Breast epithelium (tissue), 4 donors: ENCODE measurements around the gene TMEM178B. TPM values are rescaled to one million over a fixed set of nuclear protein-coding genes. Genes with fewer than 3 reads are reported as not detected.

Experiments
- DNase-seq, 2 donors: peaks; one replicate each; pipeline ENCODE4 v3.0.0-alpha.2; 2019; ENCODE audit warnings: low spot score in 2 of 2
- H3K27ac ChIP-seq, 2 donors: fragments of 200-600 bp; sonication (generic) in 1 of 2; one replicate each; pipeline ENCODE4 v1.5.1; 2016 to 2019; ENCODE audit warnings: mild to moderate bottlenecking in 1 of 2
- H3K27me3 ChIP-seq, 2 donors: fragments of 200-600 bp; sonication (generic) in 1 of 2; one replicate each; pipeline versions ENCODE4 v1.5.1 to v1.6.0; 2017 to 2019; ENCODE audit warnings: control low read depth in 1 of 2, mild to moderate bottlenecking in 1 of 2
- H3K36me3 ChIP-seq: fragments of 200-600 bp; one replicate; pipeline ENCODE4 v1.5.1; 2019
- H3K4me1 ChIP-seq, 2 donors: fragments of 200-600 bp; sonication (generic); one replicate each; pipeline ENCODE4 v1.5.1; 2016 to 2019; ENCODE audit warnings: control low read depth in 1 of 2
- H3K4me3 ChIP-seq, 3 donors: fragments of 200-600 bp; sonication (generic); 1 replicate in 2 of 3; 2 replicates in 1 of 3; pipeline ENCODE4 v1.5.1; 2016 to 2019; ENCODE audit warnings: mild to moderate bottlenecking in 3 of 3, moderate library complexity in 2 of 3
- H3K9me3 ChIP-seq, 2 donors: fragments of 200-600 bp; sonication (generic) in 1 of 2; one replicate each; pipeline ENCODE4 v1.5.1; 2016 to 2019; ENCODE audit warnings: control low read depth in 1 of 2
- POLR2A ChIP-seq: fragments of 450-650 bp; IDR thresholded peaks from one replicate; pipeline ENCODE4 v1.6.1; 2016; ENCODE audit warnings: antibody characterized with exemption, mild to moderate bottlenecking, moderate library complexity
- POLR2AphosphoS5 ChIP-seq, 3 donors: sonication (generic); formaldehyde crosslinking; IDR thresholded peaks; one replicate each; pipeline ENCODE4 v1.6.1; 2017; ENCODE audit warnings: antibody characterized with exemption in 3 of 3
- intact Hi-C: fragments of 100-400 bp; cut with DNase I; formaldehyde crosslinking; loops from one replicate; pipeline ENCODE4 v1.15.1; 2023; ENCODE audit warnings: low total_unique reads
- total RNA-seq, 3 donors: library from RNA; depleted of rRNA; stranded (reverse); fragments of >200 nt; gene quantifications; one replicate each; pipeline ENCODE4 v1.1.0, GENCODE V29; 2016
- TF ChIP-seq, protein P1 (sequence below), 3 donors: fragments of 450-650 bp; IDR thresholded peaks; one replicate each; pipeline ENCODE4 v1.5.1; 2016 to 2017; ENCODE audit warnings: antibody characterized with exemption in 3 of 3, mild to moderate bottlenecking in 3 of 3, moderate library complexity in 3 of 3

The TMEM178B gene
- total RNA-seq, 3 donors from 2014 or later, result 0.33 to 0.88 (median 0.64) TPM

DNA sequence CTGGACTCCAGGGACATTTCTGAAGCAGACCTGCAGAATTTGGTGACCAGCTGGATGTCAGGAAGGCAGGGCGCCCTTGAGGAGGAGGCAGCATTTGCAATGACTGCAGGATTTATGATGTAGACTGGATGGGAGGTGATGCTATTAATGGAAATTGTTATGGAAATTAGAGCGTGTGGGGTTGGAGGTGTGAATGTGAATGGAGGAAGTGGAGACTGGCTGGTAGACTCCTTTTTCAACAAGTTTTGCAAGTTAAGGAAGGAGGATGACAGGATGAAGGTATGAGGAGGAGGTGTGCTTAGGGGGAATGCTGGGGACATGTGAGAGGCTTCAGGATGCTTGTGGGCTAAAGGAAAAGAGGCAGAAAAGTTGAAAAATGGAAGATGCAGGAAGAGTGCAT is 137.0 kb downstream of the TMEM178B start:
- DNase-seq, result no peak
- TF ChIP-seq POLR2A (no peak), POLR2AphosphoS5 (IDR thresholded peaks at IDR 0.05) (no peak)
- TF ChIP-seq, protein P1, sequence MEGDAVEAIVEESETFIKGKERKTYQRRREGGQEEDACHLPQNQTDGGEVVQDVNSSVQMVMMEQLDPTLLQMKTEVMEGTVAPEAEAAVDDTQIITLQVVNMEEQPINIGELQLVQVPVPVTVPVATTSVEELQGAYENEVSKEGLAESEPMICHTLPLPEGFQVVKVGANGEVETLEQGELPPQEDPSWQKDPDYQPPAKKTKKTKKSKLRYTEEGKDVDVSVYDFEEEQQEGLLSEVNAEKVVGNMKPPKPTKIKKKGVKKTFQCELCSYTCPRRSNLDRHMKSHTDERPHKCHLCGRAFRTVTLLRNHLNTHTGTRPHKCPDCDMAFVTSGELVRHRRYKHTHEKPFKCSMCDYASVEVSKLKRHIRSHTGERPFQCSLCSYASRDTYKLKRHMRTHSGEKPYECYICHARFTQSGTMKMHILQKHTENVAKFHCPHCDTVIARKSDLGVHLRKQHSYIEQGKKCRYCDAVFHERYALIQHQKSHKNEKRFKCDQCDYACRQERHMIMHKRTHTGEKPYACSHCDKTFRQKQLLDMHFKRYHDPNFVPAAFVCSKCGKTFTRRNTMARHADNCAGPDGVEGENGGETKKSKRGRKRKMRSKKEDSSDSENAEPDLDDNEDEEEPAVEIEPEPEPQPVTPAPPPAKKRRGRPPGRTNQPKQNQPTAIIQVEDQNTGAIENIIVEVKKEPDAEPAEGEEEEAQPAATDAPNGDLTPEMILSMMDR (IDR thresholded peaks at IDR 0.05), result no peak
- no peaks in the 10 kb centered on the region for H3K27me3 ChIP-seq
- intact Hi-C loops, result loop anchor here (1.0 kb wide), 1 partner anchor 9 kb away; no protein-coding TSS in a partner anchor
- H3K9me3 ChIP-seq, result no peaks in the 10 kb centered on the region
- no peak overlapping the region for H3K27ac ChIP-seq
- H3K4me3 ChIP-seq, result no peak overlapping the region
- no peaks in the 10 kb centered on the region for H3K36me3 ChIP-seq
- no peaks in the 10 kb centered on the region for H3K4me1 ChIP-seq

DNA sequence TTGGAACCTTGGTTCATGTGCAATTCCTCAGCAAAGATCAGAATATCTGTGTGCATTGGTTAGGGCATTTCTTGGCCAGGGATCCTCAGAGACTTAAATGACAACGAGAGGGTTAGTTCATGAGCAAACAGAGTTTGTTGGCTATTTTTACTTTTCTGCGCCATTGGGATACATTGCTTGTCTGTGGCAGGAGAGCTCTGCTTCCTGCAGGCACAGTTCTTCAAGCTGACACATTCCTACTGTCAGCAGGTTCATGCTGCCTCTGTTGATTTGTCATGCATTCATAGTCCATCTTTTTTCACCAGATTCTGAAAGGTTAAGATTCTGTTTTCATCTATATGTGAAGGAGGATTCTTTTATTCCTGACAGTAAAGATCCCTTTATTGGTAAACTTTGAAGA is 139.4 kb downstream of the TMEM178B start:
- Histone ChIP-seq H3K27me3 (no peaks in the 10 kb centered on the region), H3K36me3 (no peaks in the 10 kb centered on the region), H3K9me3 (no peaks in the 10 kb centered on the region), H3K4me3 (no peak overlapping the region), H3K27ac (no peak overlapping the region), H3K4me1 (no peaks in the 10 kb centered on the region)
- DNase-seq, result no peak
- TF ChIP-seq POLR2A, result no peak
- no peak for TF ChIP-seq POLR2AphosphoS5 (IDR thresholded peaks at IDR 0.05)
- TF ChIP-seq, protein P1 (IDR thresholded peaks at IDR 0.05), result no peak
- intact Hi-C loops, result no loop called here

DNA sequence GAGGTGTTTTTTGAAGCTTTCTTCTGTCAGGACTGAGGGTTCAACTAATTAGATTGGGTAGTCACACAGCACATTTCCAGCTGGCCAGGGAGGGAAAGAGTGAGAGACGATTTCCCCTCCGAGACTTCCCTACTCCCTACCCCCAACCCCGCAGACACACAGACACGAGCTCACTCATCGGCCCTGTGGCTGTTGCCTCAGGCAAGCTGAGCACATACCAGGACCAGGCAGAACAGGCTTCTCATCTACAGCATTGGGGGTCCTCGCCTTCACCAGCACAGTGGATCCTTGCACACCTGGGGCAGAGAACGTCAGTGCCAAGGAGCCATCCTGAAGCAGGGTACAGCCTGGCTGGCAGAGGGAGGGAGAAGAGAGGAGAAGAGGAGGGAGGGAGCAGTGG is 144.1 kb downstream of the TMEM178B start:
- Histone ChIP-seq H3K27me3 (no peaks in the 10 kb centered on the region), H3K27ac (no peak overlapping the region), H3K36me3 (no peaks in the 10 kb centered on the region), H3K4me1 (no peaks in the 10 kb centered on the region), H3K9me3 (no peaks in the 10 kb centered on the region), H3K4me3 (no peak overlapping the region)
- TF ChIP-seq, protein P1 (IDR thresholded peaks at IDR 0.05), result no peak
- TF ChIP-seq POLR2AphosphoS5 (IDR thresholded peaks at IDR 0.05), result no peak
- no peak for TF ChIP-seq POLR2A
- intact Hi-C loops, result no loop called here
- no peak for DNase-seq

DNA sequence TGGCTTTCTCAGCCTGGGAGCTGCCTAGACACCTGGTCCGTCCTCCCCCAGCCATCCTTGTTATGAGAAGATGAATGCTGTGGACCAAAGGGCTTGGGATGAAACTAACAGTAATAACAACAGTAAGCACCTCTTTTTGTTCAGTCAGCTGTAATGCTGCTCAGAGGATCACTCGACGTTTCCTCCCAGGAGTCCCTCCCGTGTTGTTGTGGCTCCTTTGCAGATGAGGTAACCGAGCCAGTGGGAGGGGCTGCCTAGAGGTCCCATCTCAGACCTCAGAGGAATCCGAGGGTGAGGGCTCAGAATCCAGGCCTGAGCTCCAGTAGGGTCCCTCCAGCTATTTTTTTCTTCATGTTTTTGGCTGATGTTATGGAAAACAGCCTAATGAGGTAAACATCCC is 145.1 kb downstream of the TMEM178B start:
- Histone ChIP-seq H3K4me1 (no peaks in the 10 kb centered on the region), H3K27me3 (no peaks in the 10 kb centered on the region), H3K9me3 (no peaks in the 10 kb centered on the region), H3K27ac (no peak overlapping the region), H3K4me3 (no peak overlapping the region), H3K36me3 (no peaks in the 10 kb centered on the region)
- intact Hi-C loops, result no loop called here
- no peak for DNase-seq
- TF ChIP-seq POLR2AphosphoS5 (IDR thresholded peaks at IDR 0.05), result no peak
- TF ChIP-seq, protein P1 (IDR thresholded peaks at IDR 0.05), result no peak
- TF ChIP-seq POLR2A, result no peak

DNA sequence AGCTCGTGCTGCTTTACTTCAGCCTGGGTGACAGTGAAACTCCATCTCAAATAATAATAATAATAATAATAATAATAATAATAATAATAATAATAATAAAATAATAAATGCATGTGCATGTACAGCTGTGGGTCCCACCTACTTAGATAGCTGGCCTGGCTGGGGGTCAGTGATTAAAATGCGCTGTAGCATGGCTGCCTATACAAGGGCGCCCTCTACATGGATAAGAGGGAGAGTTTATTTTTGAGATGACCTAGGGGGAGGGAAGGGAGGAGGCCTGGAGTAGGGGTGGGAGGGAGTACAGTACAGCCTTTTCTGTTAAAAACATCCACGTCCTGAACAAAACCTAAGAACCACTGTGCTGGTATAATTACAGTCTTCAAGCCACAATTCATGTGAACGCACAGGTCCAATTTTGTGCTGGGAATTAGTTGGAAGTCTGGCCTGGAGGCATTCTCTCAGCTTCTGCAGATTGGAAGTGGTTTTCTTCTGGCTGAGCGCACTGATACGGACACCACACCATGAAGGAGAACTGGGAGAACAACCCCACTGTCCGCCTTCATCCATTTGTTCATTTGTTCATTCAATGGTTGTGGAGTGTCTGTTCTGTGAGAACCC is 146.5 kb downstream of the TMEM178B start:
- intact Hi-C loops, result no loop called here
- TF ChIP-seq POLR2AphosphoS5 (IDR thresholded peaks at IDR 0.05) (no peak), POLR2A (no peak)
- TF ChIP-seq, protein P1 (IDR thresholded peaks at IDR 0.05), result no peak
- Histone ChIP-seq H3K27me3 (no peaks in the 10 kb centered on the region), H3K36me3 (no peaks in the 10 kb centered on the region), H3K27ac (no peak overlapping the region), H3K4me3 (no peak overlapping the region), H3K9me3 (no peaks in the 10 kb centered on the region), H3K4me1 (no peaks in the 10 kb centered on the region)
- no peak for DNase-seq
